Prostate gland (tissue), 2 donors: ENCODE data around the gene SDC1.

Source experiments
- POLR2A ChIP-seq: fragments of 450-650 bp; IDR thresholded peaks from one replicate; pipeline ENCODE4 v1.6.1; 2016; ENCODE audit warnings: antibody characterized with exemption, mild to moderate bottlenecking
- POLR2AphosphoS5 ChIP-seq: sonication (generic); formaldehyde crosslinking; IDR thresholded peaks from one replicate; pipeline ENCODE4 v1.6.1; 2017; ENCODE audit warnings: antibody characterized with exemption
- TF ChIP-seq, protein P1 (sequence below), 4 experiments: fragments of 200-600 bp in 2 of 4; fragments of 450-650 bp in 2 of 4; sonication (generic) in 2 of 4; IDR thresholded peaks; 1 replicate in 3 of 4; 2 replicates in 1 of 4; pipeline ENCODE4 v1.5.1; 2016 to 2019; ENCODE audit warnings: antibody characterized with exemption in 4 of 4, mild to moderate bottlenecking in 2 of 4, moderate library complexity in 2 of 4

DNA sequence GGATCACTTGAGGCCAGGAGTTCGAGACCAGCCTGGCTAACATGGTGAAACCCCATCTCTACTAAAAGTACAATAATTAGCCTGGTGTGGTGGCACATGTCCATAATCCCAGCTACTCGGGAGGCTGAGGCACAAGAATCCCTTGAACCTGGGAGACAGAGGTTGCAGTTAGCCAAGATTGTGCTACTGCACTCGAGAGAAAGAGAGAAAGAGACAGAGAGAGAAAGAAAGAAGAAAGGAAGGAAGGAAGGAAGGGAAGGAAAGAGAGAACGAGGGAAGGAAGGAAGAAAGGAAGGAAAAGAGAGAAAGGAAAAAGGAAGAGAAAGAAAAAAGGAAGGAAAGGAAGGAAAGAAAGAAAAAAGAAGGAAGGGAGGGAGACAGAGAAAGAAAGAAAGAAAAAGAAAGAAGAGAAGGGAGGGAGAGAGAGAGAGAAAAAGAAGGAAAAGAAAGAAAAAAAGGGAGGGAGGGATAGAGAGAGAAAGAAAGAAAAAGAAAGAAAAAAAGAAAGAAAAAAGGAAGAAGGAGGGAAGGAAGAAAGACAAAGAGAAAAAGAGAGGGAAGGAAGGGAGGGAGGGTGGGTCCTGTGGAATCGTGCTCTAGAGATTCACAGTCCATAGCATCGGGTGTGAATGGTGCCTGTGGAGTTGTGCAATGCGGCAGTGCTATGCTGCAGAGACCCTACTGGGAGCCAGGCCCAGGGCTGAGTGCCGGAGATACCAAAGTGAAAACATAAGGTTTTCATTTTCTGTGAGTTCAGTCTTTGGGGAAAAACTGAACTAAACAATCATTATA is 4.6 kb upstream of the SDC1 start:
- TF ChIP-seq, protein P1, sequence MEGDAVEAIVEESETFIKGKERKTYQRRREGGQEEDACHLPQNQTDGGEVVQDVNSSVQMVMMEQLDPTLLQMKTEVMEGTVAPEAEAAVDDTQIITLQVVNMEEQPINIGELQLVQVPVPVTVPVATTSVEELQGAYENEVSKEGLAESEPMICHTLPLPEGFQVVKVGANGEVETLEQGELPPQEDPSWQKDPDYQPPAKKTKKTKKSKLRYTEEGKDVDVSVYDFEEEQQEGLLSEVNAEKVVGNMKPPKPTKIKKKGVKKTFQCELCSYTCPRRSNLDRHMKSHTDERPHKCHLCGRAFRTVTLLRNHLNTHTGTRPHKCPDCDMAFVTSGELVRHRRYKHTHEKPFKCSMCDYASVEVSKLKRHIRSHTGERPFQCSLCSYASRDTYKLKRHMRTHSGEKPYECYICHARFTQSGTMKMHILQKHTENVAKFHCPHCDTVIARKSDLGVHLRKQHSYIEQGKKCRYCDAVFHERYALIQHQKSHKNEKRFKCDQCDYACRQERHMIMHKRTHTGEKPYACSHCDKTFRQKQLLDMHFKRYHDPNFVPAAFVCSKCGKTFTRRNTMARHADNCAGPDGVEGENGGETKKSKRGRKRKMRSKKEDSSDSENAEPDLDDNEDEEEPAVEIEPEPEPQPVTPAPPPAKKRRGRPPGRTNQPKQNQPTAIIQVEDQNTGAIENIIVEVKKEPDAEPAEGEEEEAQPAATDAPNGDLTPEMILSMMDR (IDR thresholded peaks at IDR 0.05) = no peak
- no peak for TF ChIP-seq POLR2AphosphoS5
- TF ChIP-seq POLR2A = no peak
